NCI-H2029 (cell line): ENCODE results near the gene TP53I11.

Experiments used
- DNase-seq: peaks from one replicate; lab custom pipeline; 2025; lab: John Stamatoyannopoulos, UW

Gene TP53I11

DNA sequence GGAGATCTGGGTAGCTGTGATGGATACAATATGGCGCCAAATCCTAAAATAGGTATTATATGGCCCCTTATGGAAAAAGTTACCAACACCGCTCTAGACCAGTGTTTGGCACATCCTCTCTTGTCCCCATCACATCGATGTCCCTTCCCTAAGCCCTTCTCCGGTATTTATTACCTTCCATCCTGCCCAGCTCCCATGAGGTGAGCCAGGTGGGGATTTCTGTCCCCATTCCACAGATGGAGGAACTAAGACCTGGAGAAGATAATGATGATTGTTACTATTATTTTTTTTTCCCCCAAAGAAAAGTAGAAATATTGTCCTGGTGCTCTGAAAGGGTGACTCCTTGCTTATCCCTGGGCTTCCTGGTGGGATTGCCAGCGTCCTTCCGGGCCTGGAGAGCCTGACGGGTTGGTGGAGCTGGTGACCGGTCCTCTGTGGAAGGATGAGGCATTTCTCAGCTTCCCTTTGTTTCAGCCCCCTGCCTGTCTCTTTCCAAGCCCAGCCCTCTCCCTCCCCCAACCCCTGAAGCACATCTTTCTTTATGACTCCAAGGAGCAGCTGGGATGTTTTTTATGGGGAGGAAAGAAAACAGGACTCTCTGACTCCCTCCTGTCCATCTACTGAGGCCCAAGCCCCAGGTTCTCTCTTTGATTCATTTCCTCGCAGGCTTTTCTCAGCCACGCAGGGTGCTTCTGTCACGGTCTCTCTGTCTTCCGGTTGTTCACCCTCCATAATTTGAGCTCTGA is 65.4 kb downstream of the TP53I11 start:
- DNase-seq = no peak

DNA sequence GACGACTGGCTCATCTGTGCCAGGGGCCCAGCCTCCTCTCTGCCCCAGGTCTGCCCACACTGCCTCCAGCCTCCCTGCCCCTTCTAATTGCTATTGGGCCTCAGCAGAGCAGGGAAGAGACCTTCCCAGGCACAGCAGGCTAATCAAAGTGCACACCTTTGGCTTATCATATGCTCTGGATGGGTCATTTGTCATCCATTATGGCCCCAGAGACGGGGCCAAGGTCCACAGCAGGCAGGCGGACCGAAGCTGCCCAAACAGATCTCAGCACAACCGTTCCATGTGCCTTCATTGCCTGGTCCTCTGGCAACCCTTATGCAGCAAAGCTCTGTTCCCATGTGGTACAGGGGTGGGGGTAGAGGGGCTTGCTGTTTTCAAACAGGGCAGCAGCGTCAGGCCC is 66.6 kb downstream of the TP53I11 start:
- no peak for DNase-seq

DNA sequence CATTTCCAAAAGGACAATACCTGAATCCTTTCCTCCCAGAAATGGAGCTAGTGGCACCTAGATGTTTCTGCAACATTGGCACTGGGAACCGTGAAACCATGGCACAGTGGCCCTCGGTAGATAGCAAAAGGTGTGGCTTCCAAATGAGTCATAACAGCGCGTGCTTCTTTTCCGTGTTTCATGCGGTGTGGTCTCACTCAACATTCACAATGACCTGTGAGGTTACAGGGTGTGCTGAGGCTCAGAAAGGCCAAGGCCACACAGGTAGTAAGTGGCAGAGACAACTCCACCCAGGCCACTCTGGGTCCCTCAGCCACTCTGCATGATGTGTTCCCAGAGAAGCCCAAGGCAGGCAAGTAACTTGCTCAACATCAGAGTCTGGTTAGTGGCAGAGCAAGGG is 67.4 kb downstream of the TP53I11 start:
- no peak for DNase-seq
